HuH-7 (cell line): ENCODE measurements around the gene STOX2.

Source experiments
- DNase-seq: peaks from one replicate; pipeline ENCODE4 v3.0.0; 2011; ENCODE audit warnings: low spot score

The STOX2 gene

DNA sequence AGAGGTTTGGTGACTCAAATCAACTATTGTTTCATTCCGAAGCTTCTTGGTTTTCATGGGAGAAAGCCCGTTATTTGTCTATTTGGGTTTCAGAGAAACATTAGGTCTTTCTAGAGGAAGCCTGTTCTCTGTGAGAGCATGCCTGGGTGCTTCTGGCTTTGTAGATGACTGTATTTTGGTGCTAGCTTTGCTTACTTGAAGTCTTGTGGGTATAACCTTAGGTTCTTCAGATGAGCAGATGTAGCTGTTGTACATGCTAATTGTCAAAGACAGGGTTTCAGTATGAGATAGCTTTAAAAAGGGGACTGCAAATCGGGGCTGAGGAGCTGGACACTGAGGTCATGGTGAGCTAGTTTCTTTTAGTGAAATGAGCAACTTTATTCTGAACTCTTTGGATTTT is 7.9 kb upstream of the STOX2 start:
- DNase-seq: no peak

- no peak for DNase-seq
Observed at GRCh38 chr4:183898456-183898855, 6.7 kb upstream of the STOX2 start.

DNA sequence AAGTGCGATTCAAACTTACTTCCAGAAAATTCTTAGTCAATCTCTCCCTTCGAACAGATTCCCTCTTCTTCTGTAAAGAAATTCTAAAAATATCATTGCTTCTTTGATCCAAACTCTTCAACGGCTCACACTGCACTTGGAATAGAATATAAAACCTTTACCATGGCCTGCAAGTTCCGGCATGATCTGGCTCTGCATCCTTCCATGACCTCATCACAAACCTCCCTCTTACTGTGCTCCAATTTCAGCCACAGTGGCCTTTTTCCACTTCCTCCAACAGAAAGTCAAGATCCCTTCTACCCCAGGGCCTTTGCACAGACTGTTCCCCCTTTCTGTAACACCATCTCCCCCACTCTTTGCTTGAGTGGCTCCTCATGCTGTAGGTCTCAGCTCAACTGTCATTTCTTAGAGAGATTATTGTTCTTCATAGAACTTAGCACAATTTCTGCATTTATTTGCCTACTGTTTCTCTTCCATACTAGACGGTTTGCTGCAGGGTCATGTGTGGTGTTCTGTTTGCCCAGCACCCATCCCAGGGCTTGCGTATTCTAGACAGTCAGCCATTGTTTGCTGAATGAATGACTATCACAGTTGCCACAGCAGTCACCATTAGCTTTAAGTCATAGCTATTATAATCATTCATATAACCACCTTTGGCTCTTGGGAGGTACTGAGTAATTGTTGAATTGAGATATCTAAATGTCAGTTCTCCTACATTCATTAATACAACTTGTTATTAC is 1.9 kb upstream of the STOX2 start:
- DNase-seq: no peak

GRCh38 chr4:183905593-183906488 is 734 bp downstream of the STOX2 start:
- DNase-seq: no peak

DNA sequence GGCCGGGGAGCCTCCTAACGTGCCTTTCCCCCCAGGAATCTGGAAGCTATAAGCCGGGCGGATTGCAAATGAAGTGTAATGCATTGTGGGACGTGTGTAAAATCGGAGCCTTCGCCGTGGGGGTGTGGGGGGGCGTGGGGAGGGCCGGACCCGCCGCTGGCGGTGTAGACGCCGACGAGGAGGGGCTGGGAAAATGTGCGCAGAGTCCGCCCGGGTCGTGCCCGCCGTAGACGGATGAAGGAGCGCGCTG is 1.3 kb downstream of the STOX2 start:
- DNase-seq: no peak

DNA sequence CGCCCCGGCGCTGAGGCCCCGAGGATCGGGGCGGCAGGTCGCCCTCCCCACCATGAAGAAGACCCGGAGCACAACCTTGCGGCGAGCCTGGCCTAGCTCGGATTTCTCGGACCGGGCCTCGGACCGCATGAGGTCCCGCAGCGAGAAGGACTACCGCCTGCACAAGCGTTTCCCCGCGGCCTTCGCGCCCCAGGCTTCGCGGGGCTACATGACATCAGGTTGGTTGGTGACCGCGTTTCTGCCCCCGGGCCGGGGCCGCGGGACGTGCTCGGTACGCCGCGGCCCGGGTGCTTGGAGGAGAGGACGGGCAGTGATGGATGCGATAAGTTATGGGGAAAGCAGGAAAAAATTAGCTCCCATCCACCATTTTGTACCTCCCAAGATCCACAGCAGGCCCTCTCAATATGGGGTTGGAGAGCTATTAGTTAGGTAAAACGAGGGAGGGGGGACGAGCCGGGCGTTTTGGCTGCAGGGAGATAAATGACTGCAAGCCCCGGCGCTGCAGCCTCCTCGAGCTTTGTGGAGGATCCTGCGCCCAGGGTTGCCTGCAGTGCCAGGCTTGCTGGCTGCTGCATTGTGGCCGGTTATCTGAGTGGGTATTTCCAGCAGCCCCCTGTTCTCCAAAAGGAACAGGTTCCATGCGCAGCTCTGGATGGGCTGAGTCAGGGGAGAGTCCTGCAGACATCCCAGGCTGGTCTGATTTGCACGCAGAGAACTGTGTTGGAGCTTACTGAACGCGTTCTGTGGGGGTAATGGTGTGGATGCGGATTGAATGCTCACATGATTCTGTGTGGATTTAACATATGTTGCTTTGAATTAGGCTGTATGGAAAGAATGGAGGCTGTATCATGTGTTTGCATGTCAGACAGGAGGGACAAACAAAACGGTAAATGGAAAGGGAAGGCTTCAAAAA is 1.9 kb downstream of the STOX2 start:
- peak; percentile 6 for DNase-seq

DNA sequence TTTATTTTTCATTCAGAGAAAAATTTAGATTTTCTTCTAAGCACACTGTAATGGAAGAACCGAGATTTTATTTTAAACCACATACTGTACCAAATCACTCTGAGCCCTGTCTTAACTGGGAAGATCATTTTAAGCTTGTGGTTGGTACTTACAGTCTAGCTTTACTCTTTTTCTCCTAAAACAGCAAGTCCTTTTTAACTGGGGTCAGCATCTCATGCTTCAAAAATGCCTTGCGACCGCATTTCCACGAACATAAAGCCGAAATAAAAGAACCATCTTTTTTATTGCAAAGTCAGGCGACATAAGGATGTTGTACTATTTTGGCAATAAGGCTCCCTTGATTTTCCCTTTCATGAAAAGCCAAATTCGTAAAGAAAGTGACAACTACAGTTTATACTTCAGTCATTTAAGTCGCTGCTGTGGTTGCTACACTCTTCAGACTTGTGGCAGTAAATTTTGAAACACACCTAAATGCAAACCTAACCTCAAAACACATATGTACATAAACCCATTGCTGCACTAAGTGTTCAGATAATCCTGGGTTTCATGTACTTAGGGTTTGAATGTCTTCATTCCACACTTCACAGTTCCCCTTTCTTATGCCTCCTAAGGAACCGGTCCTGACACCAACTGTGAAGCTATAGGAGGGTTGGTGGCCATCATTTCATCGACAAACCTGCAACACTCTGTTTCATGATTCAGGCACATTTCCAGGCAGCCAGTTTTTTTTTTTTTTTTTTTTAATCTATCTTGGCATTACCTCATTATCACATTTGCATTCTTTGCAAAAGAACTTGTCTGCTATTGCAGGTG is 3.0 kb downstream of the STOX2 start:
- DNase-seq: no peak

DNA sequence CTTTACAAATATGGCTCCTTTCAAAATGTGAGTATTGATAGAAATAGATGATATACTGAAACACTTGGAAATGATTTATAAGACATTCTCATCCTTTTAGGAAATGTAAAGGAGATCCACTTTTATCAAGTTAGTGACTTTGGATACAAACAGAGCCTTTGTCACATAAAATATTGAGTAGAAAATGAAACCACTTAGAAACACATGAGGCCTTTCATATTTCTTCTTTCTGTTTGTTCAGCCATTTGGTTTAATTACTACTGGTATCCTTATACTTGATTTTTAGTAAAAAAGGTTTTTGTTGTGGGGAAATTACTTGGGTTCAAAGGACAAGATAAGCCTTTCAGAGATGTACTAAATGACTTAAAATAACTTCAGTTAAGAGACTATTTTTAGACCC is 4.1 kb downstream of the STOX2 start:
- no peak for DNase-seq

- no peak for DNase-seq
Observed at GRCh38 chr4:183909801-183910200, 4.7 kb downstream of the STOX2 start.

DNA sequence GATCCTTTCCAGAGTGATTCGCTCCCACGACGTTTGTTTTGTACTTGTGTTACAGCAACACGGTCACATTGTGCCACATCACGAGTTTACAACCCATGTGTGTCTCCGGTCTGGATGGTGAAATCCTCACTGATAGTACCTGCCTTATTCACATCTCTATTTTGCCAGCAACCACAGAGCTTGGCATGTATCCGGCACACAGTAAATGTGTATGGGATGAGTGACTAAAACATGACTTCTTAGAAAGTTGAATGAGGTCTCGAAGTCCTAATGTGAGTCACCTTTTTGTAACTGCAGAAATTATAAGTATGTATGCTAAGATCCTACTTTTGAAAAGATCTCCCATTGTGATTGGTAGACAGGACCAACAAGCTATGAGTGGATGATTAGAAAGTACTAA is 7.5 kb downstream of the STOX2 start:
- no peak for DNase-seq

DNA sequence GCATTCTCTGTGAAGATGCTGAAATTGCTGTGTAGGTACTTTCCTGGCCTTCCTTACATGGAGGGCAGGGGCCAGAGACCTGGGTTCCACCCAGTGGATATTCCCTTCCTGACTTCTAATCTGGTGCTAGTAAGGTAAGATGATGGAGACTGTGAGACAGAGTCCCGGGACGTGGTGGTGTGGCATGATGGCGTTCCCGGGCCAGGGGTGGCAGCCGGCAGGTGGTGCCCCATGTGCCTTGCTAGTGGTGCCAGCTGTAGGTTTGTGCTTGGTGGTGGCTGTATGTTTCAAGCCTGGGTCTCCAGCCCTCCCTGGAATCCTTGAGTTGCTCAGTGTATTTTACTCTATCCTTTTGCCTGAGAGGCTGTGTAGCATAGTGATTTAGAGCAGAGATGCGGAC is 10.9 kb downstream of the STOX2 start:
- no peak for DNase-seq

DNA sequence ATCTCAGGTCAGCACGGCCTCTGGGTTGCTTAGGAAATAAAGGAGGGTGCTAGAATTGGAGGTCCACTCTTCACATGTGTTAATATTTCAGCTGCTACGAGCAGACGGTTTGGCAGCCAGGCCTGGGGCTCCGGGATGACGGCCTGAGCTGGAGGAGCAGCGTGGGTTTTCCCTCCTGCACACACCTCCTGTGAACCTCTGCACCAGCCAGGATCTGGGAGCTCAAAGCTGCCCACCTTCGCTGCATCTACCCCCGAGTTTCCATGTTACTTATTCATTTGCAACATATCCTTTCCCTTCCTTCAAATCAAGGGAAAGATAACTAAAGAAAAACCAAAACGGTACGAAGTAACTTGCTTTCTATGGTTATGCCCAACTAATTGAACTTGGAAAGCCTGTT is 13.6 kb downstream of the STOX2 start:
- no peak for DNase-seq

DNA sequence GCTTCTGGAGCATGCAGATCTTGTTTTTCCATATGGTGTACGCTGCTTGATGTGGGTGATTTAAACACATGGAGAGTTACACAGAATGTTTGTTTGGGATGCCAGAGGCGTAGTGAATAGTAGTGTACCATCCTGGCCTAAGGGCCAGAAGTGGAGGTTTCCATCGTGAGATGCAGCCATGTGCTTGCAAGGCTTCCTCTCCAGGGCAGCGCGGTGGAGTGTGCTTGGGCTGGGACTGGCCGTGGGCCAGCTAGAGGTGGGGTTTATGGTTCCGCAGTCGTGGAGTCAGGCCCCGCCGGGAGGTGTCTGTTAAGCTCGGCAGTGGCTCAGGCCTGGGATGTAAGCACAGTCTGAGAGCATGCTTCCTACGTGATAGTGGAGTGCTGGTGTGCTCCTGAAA is 14.0 kb downstream of the STOX2 start:
- DNase-seq: no peak

- DNase-seq: no peak
Observed at GRCh38 chr4:183920512-183920911, 15.4 kb downstream of the STOX2 start.

GRCh38 chr4:183921335-183921734 is 16.2 kb downstream of the STOX2 start:
- no peak for DNase-seq

DNA sequence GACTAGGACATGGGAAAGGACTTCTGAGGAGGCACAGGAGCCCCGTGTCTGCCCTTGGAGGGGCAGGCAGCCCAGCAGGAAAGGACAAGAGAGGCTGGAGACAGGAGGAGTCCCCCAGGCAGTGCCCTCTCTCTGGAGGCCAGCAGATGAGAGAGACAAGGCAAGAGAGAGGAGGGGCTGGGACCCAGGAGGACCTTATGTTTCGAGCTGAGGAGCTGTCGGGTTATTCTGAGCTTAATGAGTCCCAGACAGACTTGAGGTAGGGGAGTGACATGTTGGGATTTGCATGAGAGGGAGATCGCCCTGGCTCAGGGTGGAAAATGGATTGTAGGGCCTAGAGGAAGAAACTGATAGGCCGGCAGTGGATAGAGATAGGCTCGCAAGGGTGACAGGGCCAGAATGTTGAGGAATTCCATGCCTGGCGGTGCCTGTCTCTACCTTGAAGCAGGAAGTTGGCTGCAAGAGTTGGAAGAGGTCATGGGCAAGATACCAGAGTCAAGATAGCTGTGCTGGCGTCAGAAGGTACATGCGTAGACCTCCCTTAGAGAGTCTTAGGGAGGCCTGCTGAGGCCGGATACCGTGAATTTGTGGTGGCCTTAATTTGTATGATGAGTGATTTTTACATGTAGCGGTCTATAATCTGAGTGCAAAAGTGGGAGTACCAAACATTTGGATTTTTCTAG is 19.4 kb downstream of the STOX2 start:
- DNase-seq: no peak

DNA sequence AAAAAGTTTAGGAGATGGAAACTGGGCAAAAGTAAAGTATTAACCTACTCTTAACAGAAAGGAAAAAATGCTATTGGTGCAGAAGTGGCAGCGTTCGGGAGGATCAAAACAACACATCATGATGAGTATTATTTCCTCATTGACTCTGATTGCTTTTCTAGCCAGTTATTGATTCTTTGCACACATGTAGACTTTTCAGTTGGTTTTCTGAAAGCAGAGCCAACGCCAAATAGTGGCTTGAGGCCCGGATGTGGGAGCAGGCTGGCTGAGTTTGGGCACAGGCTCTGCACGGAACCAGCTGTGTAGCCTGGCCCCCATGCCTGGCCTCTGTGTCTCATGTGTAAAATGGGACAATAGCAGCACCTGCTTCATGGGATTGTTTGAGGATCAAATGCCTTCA is 21.8 kb downstream of the STOX2 start:
- no peak for DNase-seq

DNA sequence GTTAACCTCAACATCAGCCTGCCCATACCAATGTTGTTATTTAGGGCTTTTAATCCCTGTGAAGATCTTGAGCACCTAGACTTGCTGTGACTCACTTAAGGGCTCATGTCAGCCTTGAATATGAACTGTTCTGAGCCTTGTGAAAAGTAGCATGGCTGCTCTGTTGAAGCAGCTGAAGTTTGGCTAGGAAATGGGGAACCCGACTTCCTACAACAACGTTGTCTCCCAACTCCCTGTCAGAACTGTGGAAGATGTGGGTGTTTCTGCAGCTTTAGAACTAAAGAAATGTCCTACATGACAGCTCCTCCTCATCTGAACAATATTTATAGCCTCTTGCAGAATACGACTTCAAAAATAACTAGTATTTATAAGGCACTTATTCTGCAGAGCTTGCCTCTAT is 27.5 kb downstream of the STOX2 start:
- no peak for DNase-seq

GRCh38 chr4:183934761-183935160 is 29.7 kb downstream of the STOX2 start:
- DNase-seq: no peak

DNA sequence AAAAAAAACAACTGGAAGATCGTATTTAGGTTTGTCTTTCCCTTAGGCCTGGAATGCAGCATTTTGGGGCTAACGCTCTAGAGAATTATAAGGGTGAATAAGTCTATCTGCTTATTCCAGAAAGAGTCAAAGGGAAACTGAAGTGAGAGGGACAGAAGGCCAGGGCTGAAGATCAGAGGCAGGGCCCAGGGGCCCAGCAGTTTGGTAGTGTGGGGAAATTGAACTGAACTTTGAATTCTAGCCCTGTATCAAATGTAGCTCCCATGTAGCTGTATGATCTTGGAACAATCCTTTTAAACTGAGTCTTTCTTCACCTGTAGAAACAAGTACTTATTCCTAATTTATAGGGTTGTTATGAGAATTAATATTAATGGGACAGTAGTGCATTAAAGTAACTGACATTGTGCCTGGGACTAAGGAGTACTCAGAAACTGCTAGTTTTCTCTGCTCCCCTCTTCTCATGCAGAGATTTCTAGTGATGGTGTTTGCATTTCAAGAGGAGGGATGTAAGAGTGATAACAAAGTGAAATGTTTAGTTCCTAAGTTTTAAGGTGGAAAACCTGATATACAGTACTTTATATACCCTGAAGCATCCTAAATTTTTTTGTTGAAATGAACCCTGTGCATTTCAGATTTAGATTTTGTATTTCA is 30.4 kb downstream of the STOX2 start:
- DNase-seq: no peak

DNA sequence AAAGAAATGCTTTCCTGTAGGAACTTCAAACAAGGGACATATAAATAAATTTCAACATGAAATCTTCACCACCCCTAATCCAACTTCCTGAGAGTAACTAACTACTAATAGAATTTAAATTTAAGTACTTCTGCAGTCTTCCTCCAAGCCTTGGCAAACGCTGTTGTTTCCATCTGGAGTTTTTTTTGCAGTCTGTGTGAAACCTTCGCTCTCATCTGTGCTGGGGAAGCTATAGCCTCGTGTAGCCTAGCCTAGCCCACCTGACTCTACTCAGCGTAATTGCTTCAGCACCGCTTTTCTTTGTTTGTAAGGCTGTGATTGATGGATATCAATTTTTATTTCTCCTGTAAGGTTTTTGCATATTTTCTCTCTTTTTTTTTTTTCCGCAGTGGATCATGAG is 30.9 kb downstream of the STOX2 start:
- DNase-seq: no peak
